Stimulated activated CD4-positive, alpha-beta T cell treated with anti-CD3 and anti-CD28 coated beads, Interleukin-15, amount 100 ng/mL, for 48 hours (primary cell): ENCODE measurements around the gene ID2.

Source experiments
- DNase-seq, 2 donors: peaks; one replicate each; pipeline ENCODE4 v3.0.0-alpha.2; 2020; ENCODE audit warnings: low read depth in 2 of 2

The ID2 gene

GRCh38 chr2:8681786-8682692 is at the start of gene ID2:
TSS of gene ID2 (plus strand) at chr2:8682056. CDS start at chr2:8682166, 110 bp downstream.
- DNase-seq = peak; percentile 97

DNA sequence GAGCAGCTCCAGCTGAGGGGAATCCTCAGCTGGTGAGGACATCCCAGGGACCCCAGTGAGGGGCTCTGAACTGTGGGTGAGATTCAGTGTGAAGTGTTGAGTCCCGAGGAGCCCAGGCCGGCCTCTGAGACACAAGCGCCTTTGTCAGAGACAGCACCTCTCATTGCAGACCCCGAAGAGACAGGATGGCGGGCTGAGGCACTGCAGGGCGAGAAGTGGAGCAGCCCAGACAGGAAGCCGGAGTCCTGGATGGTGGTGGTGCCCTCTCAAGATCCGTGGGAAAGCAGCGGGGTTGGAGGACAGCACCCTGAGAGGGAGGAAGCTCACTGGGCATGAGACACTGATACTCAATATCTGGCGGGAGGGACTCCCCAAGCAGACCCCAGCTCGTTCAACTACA is 49.1 kb upstream of the ID2 start:
- no peak for DNase-seq

DNA sequence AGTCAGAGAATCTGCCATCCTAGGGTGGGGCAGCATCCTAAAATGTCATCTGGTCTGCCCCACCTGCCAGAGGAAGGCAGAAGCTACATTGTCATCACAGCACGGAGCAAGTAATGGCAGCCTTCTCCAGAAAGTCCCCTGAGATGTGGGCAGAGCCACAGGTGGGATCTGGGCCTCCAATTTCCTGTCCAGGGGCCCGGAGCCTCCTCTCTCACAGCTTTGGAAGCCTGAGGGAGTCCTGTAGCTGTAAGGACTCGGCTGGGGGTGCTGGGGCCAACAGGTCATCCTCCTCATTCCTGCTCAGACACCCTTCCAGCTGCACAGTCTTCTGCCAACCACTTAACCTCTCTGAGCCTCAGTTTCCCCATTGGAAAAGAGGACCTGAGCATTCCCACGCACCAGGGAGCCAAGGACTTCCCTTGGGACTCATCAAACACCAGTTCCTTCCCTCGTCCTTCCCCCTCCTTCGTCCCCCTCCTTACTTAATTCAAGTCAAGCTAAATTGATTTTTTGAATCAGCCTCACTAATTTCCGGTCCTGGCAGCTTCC is 48.6 kb upstream of the ID2 start:
- no peak for DNase-seq

DNA sequence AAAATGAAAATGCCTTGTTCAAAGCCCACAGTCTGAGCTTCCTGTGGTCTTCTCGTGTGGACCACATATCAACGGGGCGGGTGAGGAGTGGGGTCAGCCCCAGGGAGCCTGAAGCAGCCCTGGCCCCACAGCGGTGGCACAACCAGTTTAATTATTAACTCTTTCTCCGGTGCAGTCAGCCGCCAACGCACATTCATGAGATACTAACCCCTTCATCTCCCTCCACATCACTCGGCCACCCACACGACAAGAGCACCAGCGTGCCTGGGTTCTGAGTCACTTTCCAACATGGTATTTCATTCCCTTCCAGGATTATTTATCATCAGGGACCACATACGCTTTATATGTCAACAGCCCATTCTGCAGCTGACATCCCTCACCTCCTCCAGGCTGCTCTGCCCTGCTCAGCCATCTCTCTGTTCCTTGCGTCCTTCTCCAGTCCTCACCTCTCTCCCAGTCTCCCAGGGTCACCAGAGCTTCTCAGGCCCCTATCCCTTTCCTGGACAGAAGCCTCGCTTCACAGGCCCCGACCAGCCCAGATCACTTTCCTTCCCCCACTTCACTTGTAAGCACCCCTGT is 48.0 kb upstream of the ID2 start:
- DNase-seq = no peak

GRCh38 chr2:8634466-8635172 is 47.2 kb upstream of the ID2 start:
- DNase-seq = no peak

GRCh38 chr2:8636041-8636491 is 45.8 kb upstream of the ID2 start:
- DNase-seq = no peak

DNA sequence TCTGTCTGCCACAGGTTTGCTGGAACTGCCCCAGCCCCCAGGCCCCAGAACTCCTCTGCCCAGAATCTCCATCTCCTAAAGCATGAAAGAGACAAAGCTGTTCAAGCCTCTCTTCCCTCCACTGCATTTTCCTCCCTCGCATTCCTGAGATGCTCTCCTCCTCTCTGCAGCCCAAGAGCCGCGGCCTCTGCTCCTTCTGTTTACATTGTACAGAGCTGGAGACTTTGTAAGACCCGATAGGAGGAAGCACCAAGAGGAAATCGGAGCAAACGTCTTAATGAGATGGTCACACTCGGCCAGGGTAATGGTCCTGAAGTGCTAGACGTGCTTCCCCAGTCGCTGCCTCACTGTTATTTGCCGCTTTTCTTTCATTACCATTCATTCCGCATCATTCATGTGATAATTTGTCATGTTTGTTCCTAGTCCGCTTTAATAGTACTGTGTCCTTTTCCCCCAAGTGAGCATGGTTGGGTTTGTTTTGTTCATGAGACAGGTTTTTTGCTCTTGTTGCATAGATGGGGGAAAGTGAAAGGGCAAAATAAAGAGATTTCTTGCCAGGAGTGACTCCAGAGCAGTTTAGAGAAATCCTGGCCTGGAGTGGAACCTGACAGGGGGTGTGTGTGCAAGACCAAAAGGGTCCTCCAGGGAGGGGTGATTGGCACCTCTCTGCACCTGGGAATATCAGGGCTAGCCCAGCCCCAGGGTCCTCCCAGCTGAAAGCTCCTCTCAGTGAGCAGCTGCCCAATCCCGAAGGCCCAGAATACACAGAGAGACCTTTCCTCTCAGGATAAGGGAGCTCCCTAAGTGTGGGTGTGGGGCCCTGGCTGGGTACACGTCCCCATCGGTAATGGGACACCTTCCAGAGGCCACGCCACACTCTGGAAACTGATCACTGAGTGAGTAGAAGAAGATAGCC is 44.9 kb upstream of the ID2 start:
- no peak for DNase-seq

GRCh38 chr2:8638327-8638726 is 43.5 kb upstream of the ID2 start:
- no peak for DNase-seq

DNA sequence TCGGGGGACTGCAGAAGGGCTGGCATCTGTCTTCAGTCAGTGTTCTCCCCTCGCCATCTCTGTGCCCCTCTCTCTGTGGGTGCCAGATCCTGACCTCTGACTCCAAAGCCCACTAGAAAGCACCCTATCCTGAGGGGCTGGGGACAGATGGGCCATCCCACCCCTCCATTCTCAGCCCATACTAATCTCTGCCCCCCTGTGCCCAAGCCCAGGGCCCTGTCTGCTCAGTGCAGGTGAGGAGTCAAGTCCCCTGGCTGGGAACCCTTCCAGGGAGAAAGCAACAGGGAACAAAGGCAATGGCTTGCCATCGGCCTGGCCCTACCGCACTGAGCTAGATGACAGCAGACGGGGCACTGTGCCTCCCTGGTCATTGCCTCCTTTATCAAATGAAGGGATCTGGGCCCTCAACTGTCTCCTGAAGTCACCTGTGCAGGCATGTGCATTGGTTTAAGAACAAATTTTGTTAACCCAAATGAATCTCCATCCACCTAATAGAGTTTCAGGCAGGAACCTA is 42.7 kb upstream of the ID2 start:
- DNase-seq = no peak

GRCh38 chr2:8640498-8640897 is 41.4 kb upstream of the ID2 start:
- DNase-seq = no peak

DNA sequence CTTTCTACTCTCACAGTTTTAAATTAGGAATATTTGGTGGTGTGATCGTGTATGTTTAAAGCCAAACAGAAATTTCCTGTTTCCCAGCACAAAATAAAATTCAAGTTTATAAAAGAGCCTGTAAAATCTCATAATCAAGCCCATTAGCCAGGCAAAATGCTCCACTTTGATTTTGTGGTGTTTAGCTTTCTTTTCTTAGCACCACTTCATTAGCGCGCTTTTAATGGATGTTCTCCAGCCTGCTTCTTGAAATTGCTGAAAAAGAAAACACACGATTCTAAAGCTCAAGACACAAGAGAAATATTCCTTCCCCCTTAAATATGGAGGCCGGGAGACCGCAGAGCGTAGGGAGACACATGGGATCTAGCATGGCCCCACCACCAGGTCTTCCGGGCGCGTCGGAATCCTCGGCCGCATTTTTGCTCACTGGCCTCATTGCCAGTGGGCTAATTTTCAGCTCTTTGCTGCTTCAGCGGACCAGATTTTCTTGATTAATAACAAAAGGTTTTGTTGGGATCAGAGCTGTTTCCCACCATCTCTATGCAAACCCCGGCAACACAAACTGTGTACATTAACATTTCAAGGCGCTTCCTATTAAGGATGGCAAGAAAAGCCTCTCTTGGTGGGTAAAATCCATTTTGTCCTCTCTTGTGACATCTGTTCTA is 40.4 kb upstream of the ID2 start:
- no peak for DNase-seq

DNA sequence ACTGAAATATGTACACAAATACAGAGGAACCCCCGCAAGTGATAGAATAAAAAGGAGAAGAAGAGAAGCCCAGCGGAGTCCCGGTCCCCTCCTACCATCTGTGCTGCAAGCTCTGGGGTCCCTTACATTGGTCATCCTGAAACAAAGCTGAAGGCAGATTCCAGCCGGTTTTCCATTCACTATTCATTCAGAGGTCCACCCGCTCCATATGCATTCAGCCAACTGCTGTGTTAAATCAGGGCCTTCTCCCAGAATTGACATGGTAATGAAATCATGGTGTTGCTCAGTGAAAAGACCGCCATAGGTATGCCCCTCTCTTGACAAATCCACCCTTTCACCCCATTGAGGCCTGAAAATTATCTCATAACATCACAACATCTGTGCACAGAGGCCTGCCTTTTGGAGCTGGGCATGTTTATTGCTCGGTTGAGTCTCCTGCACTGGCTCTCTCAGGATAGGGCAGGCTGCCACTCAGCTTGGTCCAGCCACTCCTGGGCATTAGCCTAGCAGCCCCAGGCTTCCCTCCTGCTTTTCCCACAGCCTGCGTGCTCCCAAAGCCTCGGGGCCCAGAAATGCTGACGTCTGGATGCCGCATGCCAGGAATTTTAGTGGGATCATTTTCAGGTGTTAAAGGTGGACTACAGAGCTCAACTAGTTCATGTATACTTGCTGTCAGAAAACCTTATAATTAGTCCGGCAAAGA is 39.3 kb upstream of the ID2 start:
- no peak for DNase-seq

DNA sequence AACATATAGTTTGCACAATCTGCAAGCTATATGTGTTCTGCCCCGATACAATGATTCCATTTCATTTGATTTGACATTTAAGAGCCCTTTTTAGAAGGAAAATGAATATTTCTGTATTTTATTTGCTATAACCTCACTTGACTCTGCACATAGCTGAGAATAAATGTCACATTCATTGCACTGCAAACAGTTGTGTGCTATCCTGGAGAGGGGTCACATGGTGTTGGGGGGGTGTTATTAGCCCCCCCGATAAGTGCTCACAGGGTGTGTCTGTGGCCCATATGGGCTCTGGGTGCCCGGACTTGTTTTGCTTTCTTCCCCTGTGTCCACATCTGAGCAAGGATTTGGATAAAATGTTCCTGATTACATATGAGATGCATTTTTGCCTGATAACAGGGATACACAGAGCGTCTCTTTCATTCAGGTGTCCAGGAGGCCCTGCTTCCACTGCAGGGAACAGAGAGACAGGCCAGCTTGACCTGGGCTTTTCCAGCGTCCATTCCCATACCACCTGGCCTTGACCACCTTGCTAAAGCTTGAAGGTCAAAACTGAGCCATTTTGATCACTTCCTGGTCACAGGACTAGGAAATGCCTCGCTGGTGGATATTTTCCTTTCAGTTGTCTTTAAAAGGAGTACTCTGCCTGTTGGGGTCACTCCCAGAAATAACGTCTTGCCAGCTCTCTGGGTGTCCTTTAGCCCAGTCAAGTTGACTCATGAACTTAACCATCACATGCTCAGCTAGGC is 38.4 kb upstream of the ID2 start:
- DNase-seq = no peak

- DNase-seq = no peak
These were observed 37.9 kb upstream of the ID2 start for GRCh38 chr2:8643996-8644356.

- DNase-seq = no peak
These were observed 37.2 kb upstream of the ID2 start for GRCh38 chr2:8644605-8645175.

DNA sequence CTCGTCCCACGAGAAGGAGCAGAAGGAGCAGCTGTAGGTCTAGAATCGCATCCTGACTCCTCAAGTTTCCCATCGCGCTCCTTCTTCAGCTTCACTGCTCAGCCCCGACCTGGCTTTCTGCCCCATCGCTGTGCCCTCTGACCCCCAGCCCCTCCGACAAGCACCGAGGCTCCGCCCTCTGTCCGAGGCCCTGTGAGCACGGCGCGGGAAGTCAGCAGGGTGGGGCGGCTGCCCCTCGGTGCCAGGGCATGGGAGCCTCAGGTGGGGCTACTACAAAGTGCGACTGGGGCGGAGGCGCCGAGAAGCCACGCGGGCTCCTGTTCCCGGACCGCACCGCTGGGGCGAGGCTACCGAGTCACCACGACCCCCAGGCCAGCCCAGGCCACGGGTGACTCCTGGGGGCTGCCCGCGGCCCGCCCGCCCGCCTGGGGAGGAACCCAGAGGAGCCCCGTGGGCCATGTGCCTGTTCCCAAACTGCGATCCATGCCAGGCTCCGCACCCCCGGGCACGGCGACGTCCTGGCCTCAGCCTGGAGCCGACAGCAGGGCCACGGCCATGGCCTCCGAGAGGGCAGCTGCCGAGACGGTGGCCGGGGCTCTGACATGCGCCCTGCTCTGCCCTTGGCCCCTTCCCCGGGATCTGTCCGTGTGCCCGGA is 36.6 kb upstream of the ID2 start:
- DNase-seq = no peak

GRCh38 chr2:8646731-8647461 is 35.0 kb upstream of the ID2 start:
- DNase-seq = no peak

GRCh38 chr2:8647462-8647857 is 34.4 kb upstream of the ID2 start:
- no peak for DNase-seq
